Hematopoietic multipotent progenitor cell (in vitro differentiated cells): ENCODE data around the gene PTCD3. TPM values are rescaled to one million over a fixed set of nuclear protein-coding genes. Genes with fewer than 3 reads are reported as not detected.

Experiments used
- small RNA-seq: library from RNA; depleted of rRNA; stranded (forward); fragments of <200 nt; gene quantifications from one replicate; pipeline ENCODE3, GENCODE V24; 2012
- total RNA-seq: library from RNA; depleted of rRNA; stranded (reverse); fragments of >200 nt; gene quantifications from one replicate; pipeline ENCODE4 v1.2.3, GENCODE V29; 2012

PTCD3 gene
- total RNA-seq, 1 donor = 53.9 TPM

Small RNA genes lying within 50 kb of the gene (small RNA-seq; reads per million reads assigned to genes)
- gene RF00019 = not detected
- gene SNORD94 = 184 reads per million, percentile 98 among the genes with 10 or more reads in this experiment

Other genes with a start within 250 kb of the PTCD3 start
- 4.0 TPM for gene ST3GAL5, start 217.2 kb upstream of the PTCD3 start, total RNA-seq
- gene POLR1A, start 349 bp upstream of the PTCD3 start, total RNA-seq = 19.1 TPM
- gene IMMT, start 89.2 kb downstream of the PTCD3 start, total RNA-seq = 36.1 TPM
- 28.3 TPM for gene MRPL35, start 93.2 kb downstream of the PTCD3 start, total RNA-seq
- under 0.01 TPM for gene REEP1, start 231.4 kb downstream of the PTCD3 start, total RNA-seq